HG03575 (cell line): Measurements from ENCODE around the gene CRYGN.

Experiments used
- ATAC-seq: cut with Tn5 transposase; IDR thresholded peaks from one replicate; pipeline ENCODE4 v1.9.1; 2021; ENCODE audit not compliant: unreplicated experiment, insufficient number of reproducible peaks, low FRiP score; ENCODE audit errors: extremely low read depth

CRYGN gene

GRCh38 chr7:151439855-151440798 is at the start of gene CRYGN:
Gene CRYGN (minus strand): TSS chr7:151440141. CDS start chr7:151439917, 224 bp downstream.
- ATAC-seq, result no peak

GRCh38 chr7:151489498-151489897 is 49.6 kb upstream of the CRYGN start:
- ATAC-seq, result no peak

GRCh38 chr7:151488096-151488495 is 48.2 kb upstream of the CRYGN start:
- no peak for ATAC-seq

- ATAC-seq, result no peak
Observed at GRCh38 chr7:151487228-151487627, 47.3 kb upstream of the CRYGN start.

GRCh38 chr7:151486074-151486473 is 46.1 kb upstream of the CRYGN start:
- ATAC-seq, result no peak

- no peak for ATAC-seq
Observed at GRCh38 chr7:151484971-151485707, 45.2 kb upstream of the CRYGN start.

GRCh38 chr7:151483711-151483983 is 43.7 kb upstream of the CRYGN start:
- ATAC-seq, result no peak

- no peak for ATAC-seq
Observed at GRCh38 chr7:151482883-151483710, 43.2 kb upstream of the CRYGN start.

- ATAC-seq, result no peak
Observed at GRCh38 chr7:151481650-151482505, 41.9 kb upstream of the CRYGN start.

- no peak for ATAC-seq
Observed at GRCh38 chr7:151477867-151478266, 37.9 kb upstream of the CRYGN start.

GRCh38 chr7:151472644-151473380 is 32.9 kb upstream of the CRYGN start:
- no peak for ATAC-seq

GRCh38 chr7:151470711-151471110 is 30.8 kb upstream of the CRYGN start:
- no peak for ATAC-seq

GRCh38 chr7:151469281-151469680 is 29.3 kb upstream of the CRYGN start:
- ATAC-seq, result no peak

- no peak for ATAC-seq
Observed at GRCh38 chr7:151468217-151469018, 28.5 kb upstream of the CRYGN start.

- ATAC-seq, result no peak
Observed at GRCh38 chr7:151465169-151465568, 25.2 kb upstream of the CRYGN start.

- no peak for ATAC-seq
Observed at GRCh38 chr7:151462306-151462779, 22.4 kb upstream of the CRYGN start.

GRCh38 chr7:151461942-151462230 is 21.9 kb upstream of the CRYGN start:
- ATAC-seq, result no peak
